Omental fat pad (tissue), 4 donors: ENCODE results near the gene DMKN. TPM values are rescaled to one million over a fixed set of nuclear protein-coding genes. Genes with fewer than 3 reads are reported as not detected.

Experiments used
- ATAC-seq: fragments of 150-250 bp; one replicate; pipeline ENCODE4 v1.9.1; 2016; ENCODE audit warnings: mild to moderate bottlenecking, moderate library complexity; ENCODE audit not compliant: low FRiP score
- DNase-seq: peaks from one replicate; pipeline ENCODE4 v3.0.0-alpha.2; 2019; ENCODE audit warnings: low spot score
- total RNA-seq, 4 donors: library from RNA; depleted of rRNA; stranded (reverse); fragments of >200 nt; gene quantifications; one replicate each; pipeline ENCODE4 v1.1.0, GENCODE V29; 2016
- TF ChIP-seq, protein P1 (sequence below), 3 donors: fragments of 450-650 bp; IDR thresholded peaks; one replicate each; pipeline ENCODE4 v1.5.1; 2016 to 2017; ENCODE audit warnings: antibody characterized with exemption in 3 of 3, mild to moderate bottlenecking in 3 of 3, moderate library complexity in 2 of 3

DMKN gene
- total RNA-seq, 4 donors from 2014 or later = 2.8 to 48.9 (median 33.8) TPM

DNA sequence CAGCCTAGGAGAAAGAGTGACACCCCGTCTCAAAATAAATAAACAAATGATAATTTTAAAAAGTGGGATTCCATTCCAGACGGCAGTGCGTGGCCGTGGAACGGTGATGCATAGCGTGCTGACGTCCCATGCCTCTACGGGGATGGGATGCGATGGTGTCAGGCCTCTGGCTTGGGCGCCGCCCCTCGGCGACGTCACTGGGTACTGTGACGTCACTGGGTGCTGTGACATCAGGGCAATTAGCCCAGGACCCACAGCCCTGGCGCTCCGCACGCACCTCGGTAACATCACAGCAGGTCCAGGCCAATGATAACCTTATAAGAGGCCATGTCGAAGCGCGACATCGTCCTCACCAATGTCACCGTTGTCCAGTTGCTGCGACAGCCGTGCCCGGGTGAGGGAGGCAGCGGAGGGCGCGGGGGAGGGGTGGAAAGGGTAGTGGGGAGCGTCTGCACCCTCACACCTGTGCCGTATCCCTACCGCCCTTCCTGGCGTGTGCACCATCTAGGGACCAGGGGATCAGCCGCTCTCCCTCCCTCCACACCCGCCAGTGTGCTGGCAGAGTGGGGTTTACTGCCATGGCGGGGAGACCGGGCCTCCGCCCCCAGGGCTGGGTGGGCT, 19.9 kb upstream of the DMKN start, which contains the start of gene GAPDHS:
GAPDHS (plus strand) TSS at position 256 of the 621 bp plus-strand sequence; CDS start at position 328, 72 bp downstream.
- TF ChIP-seq, protein P1, sequence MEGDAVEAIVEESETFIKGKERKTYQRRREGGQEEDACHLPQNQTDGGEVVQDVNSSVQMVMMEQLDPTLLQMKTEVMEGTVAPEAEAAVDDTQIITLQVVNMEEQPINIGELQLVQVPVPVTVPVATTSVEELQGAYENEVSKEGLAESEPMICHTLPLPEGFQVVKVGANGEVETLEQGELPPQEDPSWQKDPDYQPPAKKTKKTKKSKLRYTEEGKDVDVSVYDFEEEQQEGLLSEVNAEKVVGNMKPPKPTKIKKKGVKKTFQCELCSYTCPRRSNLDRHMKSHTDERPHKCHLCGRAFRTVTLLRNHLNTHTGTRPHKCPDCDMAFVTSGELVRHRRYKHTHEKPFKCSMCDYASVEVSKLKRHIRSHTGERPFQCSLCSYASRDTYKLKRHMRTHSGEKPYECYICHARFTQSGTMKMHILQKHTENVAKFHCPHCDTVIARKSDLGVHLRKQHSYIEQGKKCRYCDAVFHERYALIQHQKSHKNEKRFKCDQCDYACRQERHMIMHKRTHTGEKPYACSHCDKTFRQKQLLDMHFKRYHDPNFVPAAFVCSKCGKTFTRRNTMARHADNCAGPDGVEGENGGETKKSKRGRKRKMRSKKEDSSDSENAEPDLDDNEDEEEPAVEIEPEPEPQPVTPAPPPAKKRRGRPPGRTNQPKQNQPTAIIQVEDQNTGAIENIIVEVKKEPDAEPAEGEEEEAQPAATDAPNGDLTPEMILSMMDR (IDR thresholded peaks at IDR 0.05) = no peak
- DNase-seq (no peak), ATAC-seq (no peak)

- DNase-seq (no peak), ATAC-seq (no peak)
- TF ChIP-seq, protein P1 (IDR thresholded peaks at IDR 0.05) = no peak
Measured at GRCh38 chr19:35531291-35531690, 17.8 kb upstream of the DMKN start.

- DNase-seq (no peak), ATAC-seq (no peak)
- TF ChIP-seq, protein P1 (IDR thresholded peaks at IDR 0.05) = no peak
Measured at GRCh38 chr19:35529241-35530218, 16.1 kb upstream of the DMKN start.

GRCh38 chr19:35528218-35529038, 15.0 kb upstream of the DMKN start, which contains the start of gene SBSN:
TSS of gene SBSN (minus strand) at chr19:35528311. CDS start at chr19:35528281, 30 bp downstream.
- TF ChIP-seq, protein P1 (IDR thresholded peaks at IDR 0.05) = no peak
- DNase-seq (no peak), ATAC-seq (peak; percentile 46)

DNA sequence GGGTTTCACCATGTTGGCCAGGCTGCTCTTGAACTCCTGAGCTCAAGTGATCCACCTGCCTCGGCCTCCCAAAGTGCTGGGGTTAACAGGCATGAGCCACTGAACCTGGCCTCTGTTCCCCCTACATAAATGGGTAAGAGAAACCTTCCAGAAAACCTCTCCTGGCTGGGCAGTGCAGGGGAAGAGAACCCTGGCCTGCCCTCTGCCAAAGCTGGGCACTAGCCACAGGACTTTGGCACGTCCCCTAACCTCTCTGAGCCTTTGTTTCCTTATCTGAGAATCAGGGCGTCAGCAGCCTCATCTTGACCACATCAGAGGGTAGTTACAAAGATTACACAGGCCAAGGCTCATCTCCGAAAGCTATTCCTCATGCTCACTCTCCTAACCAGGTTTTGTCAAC, 12.4 kb upstream of the DMKN start:
- ATAC-seq (no peak), DNase-seq (no peak)
- TF ChIP-seq, protein P1 (IDR thresholded peaks at IDR 0.05) = no peak

GRCh38 chr19:35524181-35524837, 10.9 kb upstream of the DMKN start:
- no peak for ATAC-seq
- TF ChIP-seq, protein P1 (IDR thresholded peaks at IDR 0.05) = no peak
- no peak for DNase-seq
